GM12878 (cell line): ENCODE measurements around the gene PNPLA3. TPM values are rescaled to one million over a fixed set of nuclear protein-coding genes. Genes with fewer than 3 reads are reported as not detected.

Source experiments
- ATAC-seq: fragments of 200-7000 bp; cut with Tn5 transposase; 3 replicates; pipeline ENCODE4 v1.9.1; 2020; ENCODE audit warnings: mild to moderate bottlenecking, moderate library complexity
- BruUV-seq: library from RNA; stranded (reverse); fragments of 400-500 nt; replicated peaks from 2 replicates; lab custom pipeline; 2021; lab: Mats Ljungman, UMichigan
- CTCF ChIA-PET: fragments of 300-600 bp; sonication (Branson Sonifier 250); formaldehyde crosslinking; extraction: SDS; loops from one replicate; lab custom pipeline; 2021; ENCODE audit warnings: inconsistent platforms; lab: Yijun Ruan, JAX
- POLR2A ChIA-PET: fragments of 350-600 bp; formaldehyde crosslinking; extraction: SDS; loops from one replicate; lab custom pipeline; 2021; ENCODE audit warnings: inconsistent platforms; lab: Charles Lee
- RAD21 ChIA-PET: fragments of 300-600 bp; sonication (Branson Sonifier 250); formaldehyde crosslinking; loops from one replicate; lab custom pipeline; 2023; ENCODE audit warnings: antibody characterized with exemption; ENCODE audit not compliant: unreplicated experiment; lab: Charles Lee
- SMC1A ChIA-PET: fragments of 300-600 bp; sonication (Branson Sonifier 250); formaldehyde crosslinking; loops from one replicate; lab custom pipeline; 2023; ENCODE audit not compliant: unreplicated experiment, uncharacterized antibody; lab: Charles Lee
- DNase-seq: peaks from one replicate; pipeline ENCODE4 v3.0.0-alpha.2; 2011; ENCODE audit warnings: low read depth, low spot score
- FAIRE-seq: peaks from 3 replicates; lab custom pipeline; 2011; peaks lifted over from hg19 to GRCh38; lab: Jason Lieb, UNC
- H2AFZ ChIP-seq: 2 replicates; pipeline ENCODE4 v1.6.0; 2011; ENCODE audit warnings: low read depth, low read length, control low read depth; ENCODE audit not compliant: control insufficient read depth
- H3K27ac ChIP-seq: 2 replicates; pipeline ENCODE4 v1.5.1; 2011; ENCODE audit warnings: control low read depth; ENCODE audit not compliant: control insufficient read depth, insufficient read depth
- H3K27me3 ChIP-seq, 2 experiments: replicated peaks in 1 of 2; 2 replicates each; pipeline versions ENCODE4 v1.6.0 to v1.6.1; 2011; ENCODE audit warnings: low read length in 1 of 2; ENCODE audit not compliant: control insufficient read depth in 2 of 2, insufficient read depth in 2 of 2
- H3K36me3 ChIP-seq, 2 experiments: 2 replicates each; pipeline ENCODE4 v1.5.1; 2011; ENCODE audit warnings: low read length in 1 of 2; ENCODE audit not compliant: control insufficient read depth in 2 of 2, insufficient read depth in 2 of 2
- H3K4me1 ChIP-seq: 2 replicates; pipeline ENCODE4 v1.6.1; 2011; ENCODE audit warnings: mild to moderate bottlenecking, low read length, moderate library complexity, mixed read lengths; ENCODE audit not compliant: control insufficient read depth, insufficient read depth
- H3K4me2 ChIP-seq: 2 replicates; pipeline ENCODE4 v1.6.0; 2011; ENCODE audit warnings: control low read depth; ENCODE audit not compliant: control insufficient read depth, insufficient read depth
- H3K4me3 ChIP-seq: fragments of 200-600 bp; sonication (generic); 2 replicates; pipeline ENCODE4 v1.5.1; 2016
- H3K79me2 ChIP-seq: 2 replicates; pipeline ENCODE4 v1.6.0; 2011; ENCODE audit warnings: low read length; ENCODE audit not compliant: control insufficient read depth, insufficient read depth
- H3K9ac ChIP-seq: 2 replicates; pipeline ENCODE4 v1.8.0; 2011; ENCODE audit warnings: low read length, control low read depth, mixed read lengths; ENCODE audit not compliant: control insufficient read depth, insufficient read depth
- H3K9me3 ChIP-seq: replicated peaks from 3 replicates; pipeline ENCODE4 v1.5.1; 2011; ENCODE audit warnings: mild to moderate bottlenecking, low read length; ENCODE audit not compliant: control insufficient read depth, insufficient read depth
- H4K20me1 ChIP-seq: 2 replicates; pipeline ENCODE4 v1.6.0; 2011; ENCODE audit not compliant: control insufficient read depth, insufficient read depth
- CHD1 ChIP-seq: IDR thresholded peaks from 2 replicates; pipeline ENCODE4 v1.6.1; 2012; ENCODE audit warnings: low read depth, low read length, improper control_type of control experiment
- CREB1 ChIP-seq: IDR thresholded peaks from 2 replicates; pipeline ENCODE4 v1.6.1; 2012; ENCODE audit warnings: low read depth, mild to moderate bottlenecking, inconsistent platforms
- MEF2A ChIP-seq: IDR thresholded peaks from 2 replicates; pipeline ENCODE4 v1.6.1; 2011; ENCODE audit warnings: low read depth, mild to moderate bottlenecking, low read length, moderate library complexity; ENCODE audit not compliant: insufficient read depth
- NFIC ChIP-seq: IDR thresholded peaks from 2 replicates; pipeline ENCODE4 v1.6.1; 2012; ENCODE audit warnings: low read depth, mild to moderate bottlenecking, inconsistent platforms, low read length, moderate library complexity
- NFYB ChIP-seq: IDR thresholded peaks from 2 replicates; pipeline ENCODE4 v1.6.1; 2011; ENCODE audit warnings: low read depth, mild to moderate bottlenecking, low read length, improper control_type of control experiment, moderate library complexity; ENCODE audit not compliant: insufficient read depth
- POLR2AphosphoS5 ChIP-seq: IDR thresholded peaks from 2 replicates; pipeline ENCODE4 v1.6.1; 2011; ENCODE audit warnings: mild to moderate bottlenecking, low read length, inconsistent platforms
- TCF7 ChIP-seq: IDR thresholded peaks from 2 replicates; pipeline ENCODE4 v1.6.1; 2014; ENCODE audit warnings: antibody characterized with exemption, borderline replicate concordance
- WGBS: methylation state at CpG from one replicate; pipeline ENCODE4 v1.1.6; 2016; ENCODE audit warnings: low lambda C conversion rate; ENCODE audit not compliant: insufficient replicate concordance, insufficient coverage; ENCODE audit errors: missing lambda C conversion rate; 5-methylcytosine and 5-hydroxymethylcytosine counted together
- in situ Hi-C: fragments of 300-500 bp; cut with MboI; formaldehyde crosslinking; loops from 9 replicates; pipeline ENCODE4 v1.14.3; 2018; ENCODE audit warnings: mixed read lengths
- intact Hi-C: fragments of 100-400 bp; cut with micrococcal nuclease; formaldehyde crosslinking; loops from one replicate; pipeline ENCODE4 v1.14.2; 2022; ENCODE audit not compliant: unreplicated experiment
- polyA plus RNA-seq, 11 experiments: library from polyadenylated mRNA; depleted of rRNA in 4 of 11; unstranded in 6 of 11; stranded (reverse) in 5 of 11; fragments of >200 nt; fragmentation: Nextera tagmentation in 4 of 11; fragmentation: Illumina TruSeq in 1 of 11; extraction: Ambion mirVana in 4 of 11; extraction: Trizol in 1 of 11; gene quantifications; 1 replicate in 1 of 11; 2 replicates in 10 of 11; pipeline versions ENCODE4 v1.2.1 to v1.2.3, GENCODE V29; 2011 to 2016; ENCODE audit warnings: inconsistent platforms in 2 of 11, missing spikeins in 2 of 11, low read depth in 1 of 11
- total RNA-seq, 4 experiments: library from RNA; depleted of rRNA in 3 of 4; stranded (reverse); fragments of >200 nt in 3 of 4; fragmentation: Illumina TruSeq in 1 of 4; extraction: Trizol in 1 of 4; gene quantifications; 2 replicates each; pipeline versions ENCODE4 v1.2.1 to v1.2.3, GENCODE V29; 2013 to 2021
- TF ChIP-seq, protein P1 (sequence below): fragments of 450-650 bp; IDR thresholded peaks from 2 replicates; pipeline ENCODE4 v1.6.1; 2017; ENCODE audit warnings: antibody characterized with exemption, mild to moderate bottlenecking, moderate library complexity
- TF ChIP-seq, protein P2 (sequence below): fragments of 450-650 bp; IDR thresholded peaks from 2 replicates; pipeline ENCODE4 v1.6.1; 2017; ENCODE audit warnings: mild to moderate bottlenecking

Gene PNPLA3
- total and polyA plus RNA-seq, 10 of the 15 experiments (the other 5 are each of a cell fraction or from before 2014, with no cell fraction given): 0.05 to 0.08 TPM; not detected in 8

DNA sequence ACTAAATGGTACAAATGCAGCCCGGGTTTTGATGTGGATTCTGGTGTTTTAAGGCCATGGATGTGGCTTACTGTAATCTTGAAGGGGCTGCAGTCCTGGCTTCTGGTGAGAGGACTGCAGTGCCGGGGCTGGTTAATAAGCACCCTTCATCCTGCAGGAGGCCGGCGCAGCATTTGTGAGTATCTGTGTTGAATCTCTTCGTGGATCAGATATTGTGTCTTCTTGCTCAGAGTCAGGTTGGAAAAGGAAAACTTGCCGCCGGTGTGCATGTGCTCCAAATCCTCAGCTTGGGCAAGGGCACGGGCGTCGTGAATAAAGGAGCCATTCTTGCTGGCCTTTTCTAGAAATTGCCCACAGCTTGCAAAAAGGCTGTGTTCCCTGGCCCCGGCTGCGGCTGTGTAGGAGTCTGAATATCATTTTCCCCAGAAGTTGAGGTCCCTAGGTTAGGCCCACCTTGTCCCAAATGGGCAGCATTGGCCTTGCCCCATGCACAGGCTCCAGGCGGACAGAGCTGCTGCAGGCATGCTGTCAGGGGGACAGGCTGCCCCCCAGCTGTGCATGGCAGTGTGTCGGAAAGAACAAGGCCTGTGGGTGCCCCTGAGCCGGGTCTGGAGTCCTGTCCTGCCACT lies 71.6 kb downstream of the PNPLA3 start:
- POLR2A ChIA-PET: interaction anchor here (0.8 to 4.3 kb wide), 2 partner anchors 23 to 30 kb away, joined by 3 to 23 read pairs; partner anchors contain the start of gene PARVB
- in situ Hi-C loops: loop anchor here (5.0 kb wide), 2 partner anchors 92 to 627 kb away; no protein-coding TSS in a partner anchor
- TF ChIP-seq, protein P1, sequence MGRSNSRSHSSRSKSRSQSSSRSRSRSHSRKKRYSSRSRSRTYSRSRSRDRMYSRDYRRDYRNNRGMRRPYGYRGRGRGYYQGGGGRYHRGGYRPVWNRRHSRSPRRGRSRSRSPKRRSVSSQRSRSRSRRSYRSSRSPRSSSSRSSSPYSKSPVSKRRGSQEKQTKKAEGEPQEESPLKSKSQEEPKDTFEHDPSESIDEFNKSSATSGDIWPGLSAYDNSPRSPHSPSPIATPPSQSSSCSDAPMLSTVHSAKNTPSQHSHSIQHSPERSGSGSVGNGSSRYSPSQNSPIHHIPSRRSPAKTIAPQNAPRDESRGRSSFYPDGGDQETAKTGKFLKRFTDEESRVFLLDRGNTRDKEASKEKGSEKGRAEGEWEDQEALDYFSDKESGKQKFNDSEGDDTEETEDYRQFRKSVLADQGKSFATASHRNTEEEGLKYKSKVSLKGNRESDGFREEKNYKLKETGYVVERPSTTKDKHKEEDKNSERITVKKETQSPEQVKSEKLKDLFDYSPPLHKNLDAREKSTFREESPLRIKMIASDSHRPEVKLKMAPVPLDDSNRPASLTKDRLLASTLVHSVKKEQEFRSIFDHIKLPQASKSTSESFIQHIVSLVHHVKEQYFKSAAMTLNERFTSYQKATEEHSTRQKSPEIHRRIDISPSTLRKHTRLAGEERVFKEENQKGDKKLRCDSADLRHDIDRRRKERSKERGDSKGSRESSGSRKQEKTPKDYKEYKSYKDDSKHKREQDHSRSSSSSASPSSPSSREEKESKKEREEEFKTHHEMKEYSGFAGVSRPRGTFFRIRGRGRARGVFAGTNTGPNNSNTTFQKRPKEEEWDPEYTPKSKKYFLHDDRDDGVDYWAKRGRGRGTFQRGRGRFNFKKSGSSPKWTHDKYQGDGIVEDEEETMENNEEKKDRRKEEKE: no peak
- TF ChIP-seq NFYB: no peak
- TF ChIP-seq MEF2A: no peak
- TF ChIP-seq POLR2AphosphoS5: no peak
- no peak for TF ChIP-seq CREB1
- TF ChIP-seq, protein P2, sequence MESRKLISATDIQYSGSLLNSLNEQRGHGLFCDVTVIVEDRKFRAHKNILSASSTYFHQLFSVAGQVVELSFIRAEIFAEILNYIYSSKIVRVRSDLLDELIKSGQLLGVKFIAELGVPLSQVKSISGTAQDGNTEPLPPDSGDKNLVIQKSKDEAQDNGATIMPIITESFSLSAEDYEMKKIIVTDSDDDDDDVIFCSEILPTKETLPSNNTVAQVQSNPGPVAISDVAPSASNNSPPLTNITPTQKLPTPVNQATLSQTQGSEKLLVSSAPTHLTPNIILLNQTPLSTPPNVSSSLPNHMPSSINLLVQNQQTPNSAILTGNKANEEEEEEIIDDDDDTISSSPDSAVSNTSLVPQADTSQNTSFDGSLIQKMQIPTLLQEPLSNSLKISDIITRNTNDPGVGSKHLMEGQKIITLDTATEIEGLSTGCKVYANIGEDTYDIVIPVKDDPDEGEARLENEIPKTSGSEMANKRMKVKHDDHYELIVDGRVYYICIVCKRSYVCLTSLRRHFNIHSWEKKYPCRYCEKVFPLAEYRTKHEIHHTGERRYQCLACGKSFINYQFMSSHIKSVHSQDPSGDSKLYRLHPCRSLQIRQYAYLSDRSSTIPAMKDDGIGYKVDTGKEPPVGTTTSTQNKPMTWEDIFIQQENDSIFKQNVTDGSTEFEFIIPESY: no peak
- no peak for TF ChIP-seq TCF7
- no peak for TF ChIP-seq CHD1
- no peak for TF ChIP-seq NFIC
- CTCF ChIA-PET: interaction anchor here (0.6 to 11.6 kb wide), 9 partner anchors 29 to 631 kb away, joined by 3 to 499 read pairs (median 6); partner anchors contain the start of gene PARVB
- 0 out of 2 replicates have a peak overlapping the region, but pooled peaks have one; percentile 75 for H3K4me3 ChIP-seq
- DNase-seq (no peak), FAIRE-seq (no peak), ATAC-seq (no peak)
- peak overlapping the region; percentile 83 for H3K4me2 ChIP-seq
- H3K27me3 ChIP-seq: no peaks in the 10 kb centered on the region
- RAD21 ChIA-PET: interaction anchor here (1.0 to 7.5 kb wide), 5 partner anchors 27 to 629 kb away, joined by 3 to 185 read pairs (median 6); partner anchors contain the start of gene PARVG
- H4K20me1 ChIP-seq: no peaks in the 10 kb centered on the region
- no peak overlapping the region for H2AFZ ChIP-seq
- intact Hi-C loops: no loop called here
- BruUV-seq: no TSS peak
- no peak overlapping the region; the same call in 1 of the 2 replicates for H3K9ac ChIP-seq
- peaks cover 4% of the 10 kb centered on the region for H3K79me2 ChIP-seq
- H3K36me3 ChIP-seq: peaks cover 17 to 22% of the 10 kb centered on the region in 2 experiments; a peak in 3 of 4 replicates
- no peaks in the 10 kb centered on the region for H3K9me3 ChIP-seq
- WGBS: 84% methylated on average over 15 of the region's 15 CpGs
- SMC1A ChIA-PET: interaction anchor here (0.6 to 5.1 kb wide), 9 partner anchors 9 to 185 kb away, joined by 3 to 282 read pairs (median 7); partner anchors contain the start of gene PARVG
- peak overlapping the region; percentile 78; the same call in 1 of the 2 replicates for H3K27ac ChIP-seq
- H3K4me1 ChIP-seq: peaks cover 15% of the 10 kb centered on the region
